ENCODE data around the gene NUFIP1.

DNA sequence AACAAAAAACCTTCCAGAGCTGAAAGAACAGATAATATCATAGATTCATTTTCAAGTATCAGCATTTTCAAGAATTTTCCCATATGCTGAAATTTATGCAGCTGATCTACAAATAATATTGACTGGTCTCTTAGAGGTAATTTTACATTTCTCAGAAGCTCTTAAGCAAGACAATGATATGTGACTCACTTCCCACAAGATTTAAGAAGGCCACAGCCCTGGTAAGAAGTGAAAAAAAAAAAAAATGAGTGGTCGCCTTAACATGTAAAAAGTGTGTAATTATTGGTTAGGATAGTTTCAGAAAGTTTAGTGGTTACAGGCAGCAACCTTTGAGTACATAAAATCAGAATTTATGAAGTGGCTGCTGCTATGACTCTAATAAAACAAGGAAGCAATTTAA, 54.5 kb downstream of the NUFIP1 start:
- TF ChIP-seq, protein P1, sequence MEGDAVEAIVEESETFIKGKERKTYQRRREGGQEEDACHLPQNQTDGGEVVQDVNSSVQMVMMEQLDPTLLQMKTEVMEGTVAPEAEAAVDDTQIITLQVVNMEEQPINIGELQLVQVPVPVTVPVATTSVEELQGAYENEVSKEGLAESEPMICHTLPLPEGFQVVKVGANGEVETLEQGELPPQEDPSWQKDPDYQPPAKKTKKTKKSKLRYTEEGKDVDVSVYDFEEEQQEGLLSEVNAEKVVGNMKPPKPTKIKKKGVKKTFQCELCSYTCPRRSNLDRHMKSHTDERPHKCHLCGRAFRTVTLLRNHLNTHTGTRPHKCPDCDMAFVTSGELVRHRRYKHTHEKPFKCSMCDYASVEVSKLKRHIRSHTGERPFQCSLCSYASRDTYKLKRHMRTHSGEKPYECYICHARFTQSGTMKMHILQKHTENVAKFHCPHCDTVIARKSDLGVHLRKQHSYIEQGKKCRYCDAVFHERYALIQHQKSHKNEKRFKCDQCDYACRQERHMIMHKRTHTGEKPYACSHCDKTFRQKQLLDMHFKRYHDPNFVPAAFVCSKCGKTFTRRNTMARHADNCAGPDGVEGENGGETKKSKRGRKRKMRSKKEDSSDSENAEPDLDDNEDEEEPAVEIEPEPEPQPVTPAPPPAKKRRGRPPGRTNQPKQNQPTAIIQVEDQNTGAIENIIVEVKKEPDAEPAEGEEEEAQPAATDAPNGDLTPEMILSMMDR (conservative IDR thresholded peaks at IDR 0.05): no peak
- no peak for TF ChIP-seq EZH2 (IDR thresholded peaks at IDR 0.05; ENCODE audit: low read depth)
